Suprapubic skin (tissue), 4 donors: ENCODE measurements around the gene MMAA. TPM values are rescaled to one million over a fixed set of nuclear protein-coding genes. Genes with fewer than 3 reads are reported as not detected.

ENCODE experiments used
- DNase-seq, 2 donors: peaks; one replicate each; pipeline ENCODE4 v3.0.0-alpha.2; 2019; ENCODE audit warnings: low spot score in 2 of 2
- H3K27ac ChIP-seq: fragments of 200-600 bp; sonication (generic); one replicate; pipeline ENCODE4 v1.5.1; 2019
- H3K27me3 ChIP-seq: fragments of 200-600 bp; sonication (generic); one replicate; pipeline ENCODE4 v1.5.1; 2019
- H3K36me3 ChIP-seq: fragments of 200-600 bp; sonication (generic); one replicate; pipeline ENCODE4 v1.5.1; 2019
- H3K4me1 ChIP-seq: fragments of 200-600 bp; sonication (generic); one replicate; pipeline ENCODE4 v1.5.1; 2019
- H3K4me3 ChIP-seq: fragments of 200-600 bp; sonication (generic); one replicate; pipeline ENCODE4 v1.5.1; 2019; ENCODE audit warnings: mild to moderate bottlenecking
- H3K9me3 ChIP-seq: fragments of 200-600 bp; sonication (generic); one replicate; pipeline ENCODE4 v1.5.1; 2019
- EP300 ChIP-seq: sonication (generic); formaldehyde crosslinking; IDR thresholded peaks from one replicate; pipeline ENCODE4 v1.6.1; 2017; ENCODE audit warnings: antibody characterized with exemption
- POLR2A ChIP-seq, 2 donors: fragments of 450-650 bp; IDR thresholded peaks; one replicate each; pipeline ENCODE4 v1.6.1; 2017; ENCODE audit warnings: antibody characterized with exemption in 2 of 2, mild to moderate bottlenecking in 2 of 2, moderate library complexity in 2 of 2
- POLR2AphosphoS5 ChIP-seq, 3 donors: sonication (generic); formaldehyde crosslinking; IDR thresholded peaks; one replicate each; pipeline ENCODE4 v1.6.1; 2017; ENCODE audit warnings: antibody characterized with exemption in 3 of 3
- WGBS: methylation state at CpG from one replicate; pipeline ENCODE4 v1.1.5; 2018; 5-methylcytosine and 5-hydroxymethylcytosine counted together
- total RNA-seq, 4 donors: library from RNA; depleted of rRNA; stranded (reverse); fragments of >200 nt; gene quantifications; one replicate each; pipeline ENCODE4 v1.1.0, GENCODE V29; 2016
- TF ChIP-seq, protein P1 (sequence below), 2 donors: fragments of 200-600 bp in 1 of 2; fragments of 450-650 bp in 1 of 2; sonication (generic) in 1 of 2; IDR thresholded peaks; one replicate each; pipeline ENCODE4 v1.5.1; 2016 to 2019; ENCODE audit warnings: antibody characterized with exemption in 2 of 2, mild to moderate bottlenecking in 1 of 2, moderate library complexity in 1 of 2

Gene MMAA
- total RNA-seq, 4 donors from 2014 or later: 4.2 to 7.1 (median 6.4) TPM

DNA sequence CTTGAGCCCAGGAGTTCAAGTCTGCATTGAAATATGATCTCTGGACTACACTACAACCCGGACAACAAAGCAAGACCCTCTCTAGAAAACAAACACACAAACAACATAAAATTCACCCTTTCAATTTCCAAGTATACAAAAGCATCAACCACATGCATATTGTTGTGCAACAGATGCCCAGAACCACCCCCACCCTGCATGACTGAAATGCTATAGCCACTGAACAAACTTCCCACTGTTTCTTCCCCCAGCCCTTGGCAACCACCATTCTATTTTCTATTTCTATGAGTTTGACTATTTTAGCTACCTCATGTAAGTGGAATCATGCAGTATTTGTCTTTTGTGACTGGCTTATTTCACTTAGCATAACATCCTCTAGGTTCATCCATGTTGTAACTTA is 46.6 kb downstream of the MMAA start:
- Histone ChIP-seq H3K4me1 (no peaks in the 10 kb centered on the region), H3K4me3 (no peak overlapping the region), H3K27ac (no peak overlapping the region), H3K36me3 (no peaks in the 10 kb centered on the region), H3K27me3 (no peaks in the 10 kb centered on the region), H3K9me3 (no peaks in the 10 kb centered on the region)
- DNase-seq: no peak
- 93% methylated on average over 1 of the region's 1 CpG for WGBS
- no peak for TF ChIP-seq POLR2AphosphoS5 (IDR thresholded peaks at IDR 0.05)
- no peak for TF ChIP-seq POLR2A (IDR thresholded peaks at IDR 0.05)
- TF ChIP-seq, protein P1, sequence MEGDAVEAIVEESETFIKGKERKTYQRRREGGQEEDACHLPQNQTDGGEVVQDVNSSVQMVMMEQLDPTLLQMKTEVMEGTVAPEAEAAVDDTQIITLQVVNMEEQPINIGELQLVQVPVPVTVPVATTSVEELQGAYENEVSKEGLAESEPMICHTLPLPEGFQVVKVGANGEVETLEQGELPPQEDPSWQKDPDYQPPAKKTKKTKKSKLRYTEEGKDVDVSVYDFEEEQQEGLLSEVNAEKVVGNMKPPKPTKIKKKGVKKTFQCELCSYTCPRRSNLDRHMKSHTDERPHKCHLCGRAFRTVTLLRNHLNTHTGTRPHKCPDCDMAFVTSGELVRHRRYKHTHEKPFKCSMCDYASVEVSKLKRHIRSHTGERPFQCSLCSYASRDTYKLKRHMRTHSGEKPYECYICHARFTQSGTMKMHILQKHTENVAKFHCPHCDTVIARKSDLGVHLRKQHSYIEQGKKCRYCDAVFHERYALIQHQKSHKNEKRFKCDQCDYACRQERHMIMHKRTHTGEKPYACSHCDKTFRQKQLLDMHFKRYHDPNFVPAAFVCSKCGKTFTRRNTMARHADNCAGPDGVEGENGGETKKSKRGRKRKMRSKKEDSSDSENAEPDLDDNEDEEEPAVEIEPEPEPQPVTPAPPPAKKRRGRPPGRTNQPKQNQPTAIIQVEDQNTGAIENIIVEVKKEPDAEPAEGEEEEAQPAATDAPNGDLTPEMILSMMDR (IDR thresholded peaks at IDR 0.05): no peak
- TF ChIP-seq EP300: no peak

DNA sequence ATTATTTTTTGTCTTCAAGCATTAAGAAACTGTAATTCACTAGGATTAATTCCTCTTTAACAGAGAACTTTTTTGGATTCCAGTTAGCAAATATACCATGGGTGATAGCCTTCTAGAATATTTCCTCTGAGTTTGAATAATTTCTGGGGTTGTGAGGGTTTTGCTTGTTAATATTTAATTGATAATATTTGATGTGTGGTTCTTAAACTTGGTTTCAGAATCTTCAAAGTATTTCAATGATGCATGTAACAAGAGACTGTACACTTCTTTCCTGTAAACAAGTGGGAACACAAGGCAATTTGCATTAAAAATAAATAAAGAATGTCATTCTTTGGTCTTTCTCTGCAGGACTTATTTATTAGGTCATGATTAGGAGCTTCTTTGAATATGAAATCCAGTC is 51.2 kb downstream of the MMAA start:
- Histone ChIP-seq H3K4me1 (no peaks in the 10 kb centered on the region), H3K36me3 (no peaks in the 10 kb centered on the region), H3K9me3 (no peaks in the 10 kb centered on the region), H3K27me3 (no peaks in the 10 kb centered on the region), H3K27ac (no peak overlapping the region), H3K4me3 (no peak overlapping the region)
- TF ChIP-seq POLR2A (IDR thresholded peaks at IDR 0.05): no peak
- TF ChIP-seq EP300: no peak
- TF ChIP-seq, protein P1 (IDR thresholded peaks at IDR 0.05): no peak
- TF ChIP-seq POLR2AphosphoS5 (IDR thresholded peaks at IDR 0.05): no peak
- DNase-seq: no peak

DNA sequence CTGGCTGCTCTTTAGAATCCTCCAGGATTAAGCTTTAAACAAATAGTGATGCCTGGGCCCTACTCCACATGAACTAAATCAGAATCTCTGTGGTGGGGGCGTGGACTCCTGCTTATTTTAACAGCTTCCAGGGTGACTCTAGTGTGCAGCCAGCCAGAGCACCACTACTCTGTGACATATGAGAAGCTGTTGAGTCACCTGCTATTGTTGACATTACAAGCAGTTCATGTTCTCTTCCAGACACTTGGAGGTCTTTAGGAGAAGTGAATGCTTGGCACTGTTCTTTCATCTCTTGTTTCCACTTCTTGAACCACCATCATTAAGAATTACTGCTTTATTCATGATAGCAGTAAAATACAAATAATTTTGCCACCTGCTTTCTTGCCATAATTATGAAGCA is 60.3 kb downstream of the MMAA start:
- no peak for DNase-seq
- whole genome bisulfite sequencing: 47% methylated on average over 1 of the region's 1 CpG
- peaks cover 6% of the 10 kb centered on the region for H3K9me3 ChIP-seq

DNA sequence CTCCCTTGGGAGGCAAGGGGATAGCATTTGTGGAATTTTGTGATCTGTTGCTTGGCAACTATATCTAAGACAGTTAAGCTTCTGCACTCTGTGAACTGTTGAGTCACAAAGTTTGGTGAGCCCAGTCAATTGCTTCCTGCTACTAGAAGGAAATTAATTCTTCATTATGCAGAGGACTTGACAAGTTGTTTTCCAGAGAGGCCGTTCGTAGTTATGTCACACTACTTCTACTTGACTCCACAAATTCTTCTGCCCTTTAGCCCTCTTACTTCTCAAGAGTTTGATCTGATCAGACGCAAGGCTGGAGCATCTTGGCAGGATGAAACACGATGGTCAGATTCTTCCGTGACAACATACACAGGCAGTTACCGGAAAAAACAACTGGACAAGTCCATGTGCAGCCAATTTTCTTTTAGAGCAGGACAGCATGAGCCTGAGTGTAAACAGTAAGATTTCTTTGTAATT is 60.8 kb downstream of the MMAA start, which contains the start of gene C4orf51:
Gene C4orf51, plus strand, starts transcription at position 156 of the 465 bp plus-strand sequence. Its CDS starts 58 bp downstream, at position 214.
- no peak for DNase-seq
- 30% methylated on average over 6 of the region's 6 CpGs for WGBS
- H3K4me1 ChIP-seq: peaks cover 9% of the 10 kb centered on the region

More for the DNA sequence above, 60.3 kb downstream of the MMAA start:
- no peaks in the 10 kb centered on the region for H3K27me3 ChIP-seq
- no peak overlapping the region for H3K27ac ChIP-seq
- no peaks in the 10 kb centered on the region for H3K36me3 ChIP-seq
- no peak overlapping the region for H3K4me3 ChIP-seq
- TF ChIP-seq, protein P1 (IDR thresholded peaks at IDR 0.05): no peak
- TF ChIP-seq EP300 (no peak), POLR2A (IDR thresholded peaks at IDR 0.05) (no peak)
- H3K4me1 ChIP-seq: peaks cover 9% of the 10 kb centered on the region

DNA sequence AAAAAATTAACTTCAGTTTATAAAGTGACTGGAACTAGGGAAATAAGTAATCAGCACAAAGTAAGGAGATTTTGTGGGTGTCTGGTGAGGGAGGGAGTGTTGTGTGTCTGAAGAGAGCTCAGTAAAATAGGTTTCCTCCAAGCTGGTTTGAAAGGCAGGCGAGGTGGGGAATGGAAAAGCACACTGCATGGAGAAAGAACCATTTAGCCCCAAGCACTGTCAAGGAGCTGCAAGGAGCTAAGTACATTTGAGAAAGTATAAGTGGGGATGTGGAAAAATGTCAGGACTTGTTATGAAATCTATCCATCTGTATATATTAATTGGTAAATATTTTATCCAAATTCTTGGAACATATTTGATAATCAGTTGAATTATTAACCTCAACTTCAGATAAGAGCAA is 61.7 kb downstream of the MMAA start:
- H3K9me3 ChIP-seq: peaks cover 6% of the 10 kb centered on the region
- H3K27ac ChIP-seq: no peak overlapping the region
- no peak for DNase-seq
- no peaks in the 10 kb centered on the region for H3K27me3 ChIP-seq
- TF ChIP-seq POLR2AphosphoS5 (IDR thresholded peaks at IDR 0.05) (no peak), EP300 (no peak), POLR2A (IDR thresholded peaks at IDR 0.05) (no peak)
- TF ChIP-seq, protein P1 (IDR thresholded peaks at IDR 0.05): no peak
- H3K36me3 ChIP-seq: no peaks in the 10 kb centered on the region
- H3K4me3 ChIP-seq: no peak overlapping the region
- H3K4me1 ChIP-seq: peaks cover 9% of the 10 kb centered on the region
- WGBS: 95% methylated on average over 1 of the region's 1 CpG

More for the DNA sequence above, 60.8 kb downstream of the MMAA start, which contains the start of gene C4orf51:
- H3K9me3 ChIP-seq: peaks cover 6% of the 10 kb centered on the region
- H3K27ac ChIP-seq: no peak within 1 kb of the TSS
- H3K36me3 ChIP-seq: no peaks in the 10 kb centered on the region
- TF ChIP-seq POLR2A (IDR thresholded peaks at IDR 0.05) (no peak), POLR2AphosphoS5 (IDR thresholded peaks at IDR 0.05) (no peak), EP300 (no peak)
- TF ChIP-seq, protein P1 (IDR thresholded peaks at IDR 0.05): no peak
- no peaks in the 10 kb centered on the region for H3K27me3 ChIP-seq
- H3K4me3 ChIP-seq: no peak within 1 kb of the TSS
